ENCODE measurements around the gene FCAMR. TPM values are rescaled to one million over a fixed set of nuclear protein-coding genes. Genes with fewer than 3 reads are reported as not detected.
A peak's percentile ranks its signal among the peaks of the same experiment; 100 is the strongest.

The FCAMR gene
- total RNA-seq, 1 donor from 2014 or later, result 0.46 TPM

GRCh38 chr1:206911064-206911663 lies 59.1 kb downstream of the FCAMR start:
- peak; percentile 49 for DNase-seq (ENCODE audit: low spot score)

GRCh38 chr1:206909883-206910318 lies 60.4 kb downstream of the FCAMR start:
- no peak for DNase-seq (ENCODE audit: low spot score)

DNA sequence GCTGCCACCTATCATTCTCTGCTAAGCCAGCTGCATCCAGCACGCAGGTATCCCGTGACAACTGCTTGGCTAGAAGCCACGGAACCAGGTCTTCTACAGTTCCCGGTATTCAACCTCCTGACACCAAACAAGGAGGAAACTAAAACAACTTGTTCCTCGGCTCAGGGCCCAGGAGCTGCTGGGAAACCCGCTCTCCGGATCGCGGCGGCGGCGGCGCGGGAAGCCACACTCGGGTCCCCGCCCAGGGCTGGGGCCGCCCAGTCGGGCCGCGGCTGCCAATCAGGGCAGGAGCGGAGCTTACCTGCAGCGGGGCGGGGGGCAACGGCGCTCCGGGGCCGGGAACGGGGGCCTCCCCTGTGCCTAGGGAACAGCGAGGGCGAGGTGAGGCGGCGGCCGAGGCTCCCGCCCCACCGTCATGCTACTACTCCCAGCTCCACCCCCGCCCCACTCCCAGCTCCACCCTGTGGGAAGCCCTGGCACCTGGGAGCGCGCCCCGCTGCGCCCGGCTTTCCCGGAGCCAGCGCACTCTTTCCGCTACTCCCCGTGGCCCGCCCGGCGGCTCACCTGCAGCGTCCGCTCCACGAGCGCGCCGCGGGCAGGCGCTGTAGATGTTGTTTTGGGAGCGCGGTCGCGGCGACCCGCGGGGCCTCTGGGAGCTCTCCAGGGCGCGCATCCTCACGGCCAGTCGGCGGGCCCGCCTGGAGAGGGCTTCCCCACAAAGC lies 60.9 kb downstream of the FCAMR start:
- peak; percentile 91 for DNase-seq (ENCODE audit: low spot score)

DNA sequence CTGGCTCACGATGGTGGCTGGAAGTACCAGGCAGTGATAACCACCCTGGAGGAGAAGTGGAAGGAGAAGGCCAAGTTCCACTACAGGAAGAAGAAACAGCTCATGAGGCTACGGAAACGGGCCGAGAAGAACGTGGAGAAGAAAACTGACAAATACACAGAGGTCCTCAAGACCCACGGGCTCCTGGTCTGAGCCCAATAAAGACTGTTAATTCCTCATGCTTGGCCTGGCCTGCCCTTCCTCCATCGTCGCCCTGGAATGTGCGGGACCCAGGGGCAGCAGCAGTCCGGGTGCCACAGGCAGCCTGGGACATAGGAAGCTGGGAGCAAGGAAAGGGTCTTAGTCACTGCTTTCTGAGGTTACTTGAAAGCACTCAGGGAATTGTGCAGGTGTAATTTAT lies 62.2 kb downstream of the FCAMR start:
- DNase-seq (ENCODE audit: low spot score), result no peak

Other genes starting within 250 kb of the FCAMR start
- not detected for gene IL19, start 199.7 kb downstream of the FCAMR start, total RNA-seq
- gene IL10, start 198.0 kb downstream of the FCAMR start, total RNA-seq, result 1.4 TPM
- gene IL20, start 104.8 kb downstream of the FCAMR start, total RNA-seq, result not detected
- gene IL24, start 73.0 kb downstream of the FCAMR start, total RNA-seq, result not detected
- 8.0 TPM for gene FCMR, start 48.5 kb downstream of the FCAMR start, total RNA-seq
- gene PIGR, start 24.0 kb downstream of the FCAMR start, total RNA-seq, result 2,875 TPM
- 45.1 TPM for gene C1orf116, start 62.3 kb upstream of the FCAMR start, total RNA-seq
- 4.5 TPM for gene YOD1, start 80.7 kb upstream of the FCAMR start, total RNA-seq
- 17.9 TPM for gene PFKFB2, start 82.8 kb upstream of the FCAMR start, total RNA-seq
- 4.1 TPM for gene C4BPB, start 118.4 kb upstream of the FCAMR start, total RNA-seq
- 2.3 TPM for gene C4BPA, start 133.8 kb upstream of the FCAMR start, total RNA-seq